Measurements from ENCODE around the gene GALNT17.

The GALNT17 gene

GRCh38 chr7:71281261-71281660 is 149.3 kb downstream of the GALNT17 start:
- H3K4me1 ChIP-seq (ENCODE audit: control insufficient read depth, insufficient read depth, low read length): no peaks in the 10 kb centered on the region
- H3K27ac ChIP-seq (ENCODE audit: low read length): no peak overlapping the region
- no peaks in the 10 kb centered on the region for H3K36me3 ChIP-seq (ENCODE audit: control insufficient read depth in 2 of 2, insufficient read depth in 2 of 2, low read length in 2 of 2)
- no peaks in the 10 kb centered on the region for H3K9me3 ChIP-seq (ENCODE audit: control insufficient read depth in 2 of 2, low read length in 2 of 2)
- no peak overlapping the region for H3K4me3 ChIP-seq (ENCODE audit: low read length in 2 of 2)
- H3K9ac ChIP-seq (ENCODE audit: low read length in 2 of 2): no peak overlapping the region
- peaks cover 0 to 2% of the 10 kb centered on the region in 2 donors for H3K27me3 ChIP-seq (ENCODE audit: control insufficient read depth in 1 of 2, insufficient read depth in 2 of 2, low read length in 2 of 2)

- Histone ChIP-seq H3K9ac (ENCODE audit: low read length in 2 of 2) (no peak overlapping the region), H3K9me3 (ENCODE audit: control insufficient read depth in 2 of 2, low read length in 2 of 2) (no peaks in the 10 kb centered on the region), H3K4me1 (ENCODE audit: control insufficient read depth, insufficient read depth, low read length) (peaks cover 3% of the 10 kb centered on the region), H3K4me3 (ENCODE audit: low read length in 2 of 2) (no peak overlapping the region), H3K36me3 (ENCODE audit: control insufficient read depth in 2 of 2, insufficient read depth in 2 of 2, low read length in 2 of 2) (no peaks in the 10 kb centered on the region), H3K27ac (ENCODE audit: low read length) (no peak overlapping the region), H3K27me3 (ENCODE audit: control insufficient read depth in 1 of 2, insufficient read depth in 2 of 2, low read length in 2 of 2) (peaks cover 0 to 2% of the 10 kb centered on the region in 2 donors)
These were observed 151.9 kb downstream of the GALNT17 start for GRCh38 chr7:71283802-71284201.

- Histone ChIP-seq H3K36me3 (ENCODE audit: control insufficient read depth in 2 of 2, insufficient read depth in 2 of 2, low read length in 2 of 2) (no peaks in the 10 kb centered on the region), H3K4me1 (ENCODE audit: control insufficient read depth, insufficient read depth, low read length) (peaks cover 3% of the 10 kb centered on the region), H3K9ac (ENCODE audit: low read length in 2 of 2) (no peak overlapping the region), H3K27me3 (ENCODE audit: control insufficient read depth in 1 of 2, insufficient read depth in 2 of 2, low read length in 2 of 2) (peaks cover 0 to 2% of the 10 kb centered on the region in 2 donors), H3K9me3 (ENCODE audit: control insufficient read depth in 2 of 2, low read length in 2 of 2) (no peaks in the 10 kb centered on the region), H3K4me3 (ENCODE audit: low read length in 2 of 2) (no peak overlapping the region), H3K27ac (ENCODE audit: low read length) (no peak overlapping the region)
These were observed 153.7 kb downstream of the GALNT17 start for GRCh38 chr7:71285571-71286145.

- Histone ChIP-seq H3K36me3 (ENCODE audit: control insufficient read depth in 2 of 2, insufficient read depth in 2 of 2, low read length in 2 of 2) (no peaks in the 10 kb centered on the region), H3K4me3 (ENCODE audit: low read length in 2 of 2) (no peak overlapping the region), H3K9me3 (ENCODE audit: control insufficient read depth in 2 of 2, low read length in 2 of 2) (no peaks in the 10 kb centered on the region), H3K27ac (ENCODE audit: low read length) (no peak overlapping the region), H3K9ac (ENCODE audit: low read length in 2 of 2) (no peak overlapping the region), H3K27me3 (ENCODE audit: control insufficient read depth in 1 of 2, insufficient read depth in 2 of 2, low read length in 2 of 2) (peaks cover 0 to 2% of the 10 kb centered on the region in 2 donors), H3K4me1 (ENCODE audit: control insufficient read depth, insufficient read depth, low read length) (peaks cover 3% of the 10 kb centered on the region)
These were observed 154.4 kb downstream of the GALNT17 start for GRCh38 chr7:71286336-71286735.

- Histone ChIP-seq H3K4me1 (ENCODE audit: control insufficient read depth, insufficient read depth, low read length) (peaks cover 3% of the 10 kb centered on the region), H3K36me3 (ENCODE audit: control insufficient read depth in 2 of 2, insufficient read depth in 2 of 2, low read length in 2 of 2) (no peaks in the 10 kb centered on the region), H3K4me3 (ENCODE audit: low read length in 2 of 2) (no peak overlapping the region), H3K9ac (ENCODE audit: low read length in 2 of 2) (no peak overlapping the region), H3K9me3 (ENCODE audit: control insufficient read depth in 2 of 2, low read length in 2 of 2) (no peaks in the 10 kb centered on the region), H3K27me3 (ENCODE audit: control insufficient read depth in 1 of 2, insufficient read depth in 2 of 2, low read length in 2 of 2) (peaks cover 0 to 2% of the 10 kb centered on the region in 2 donors), H3K27ac (ENCODE audit: low read length) (no peak overlapping the region)
These were observed 155.0 kb downstream of the GALNT17 start for GRCh38 chr7:71286924-71287323.

- Histone ChIP-seq H3K36me3 (ENCODE audit: control insufficient read depth in 2 of 2, insufficient read depth in 2 of 2, low read length in 2 of 2) (no peaks in the 10 kb centered on the region), H3K27me3 (ENCODE audit: control insufficient read depth in 1 of 2, insufficient read depth in 2 of 2, low read length in 2 of 2) (no peaks in the 10 kb centered on the region), H3K9me3 (ENCODE audit: control insufficient read depth in 2 of 2, low read length in 2 of 2) (no peaks in the 10 kb centered on the region), H3K4me3 (ENCODE audit: low read length in 2 of 2) (no peak overlapping the region), H3K9ac (ENCODE audit: low read length in 2 of 2) (no peak overlapping the region), H3K27ac (ENCODE audit: low read length) (no peak overlapping the region), H3K4me1 (ENCODE audit: control insufficient read depth, insufficient read depth, low read length) (peaks cover 3% of the 10 kb centered on the region)
These were observed 158.5 kb downstream of the GALNT17 start for GRCh38 chr7:71290452-71290851.

GRCh38 chr7:71298378-71298777 is 166.4 kb downstream of the GALNT17 start:
- H3K4me3 ChIP-seq (ENCODE audit: low read length in 2 of 2): no peak overlapping the region

GRCh38 chr7:71300086-71300485 is 168.1 kb downstream of the GALNT17 start:
- Histone ChIP-seq H3K27ac (ENCODE audit: low read length) (no peak overlapping the region), H3K9me3 (ENCODE audit: control insufficient read depth in 2 of 2, low read length in 2 of 2) (no peaks in the 10 kb centered on the region), H3K9ac (ENCODE audit: low read length in 2 of 2) (no peak overlapping the region), H3K4me3 (ENCODE audit: low read length in 2 of 2) (no peak overlapping the region), H3K4me1 (ENCODE audit: control insufficient read depth, insufficient read depth, low read length) (no peaks in the 10 kb centered on the region), H3K36me3 (ENCODE audit: control insufficient read depth in 2 of 2, insufficient read depth in 2 of 2, low read length in 2 of 2) (no peaks in the 10 kb centered on the region), H3K27me3 (ENCODE audit: control insufficient read depth in 1 of 2, insufficient read depth in 2 of 2, low read length in 2 of 2) (no peaks in the 10 kb centered on the region)

More at GRCh38 chr7:71298378-71298777, 166.4 kb downstream of the GALNT17 start:
- Histone ChIP-seq H3K36me3 (ENCODE audit: control insufficient read depth in 2 of 2, insufficient read depth in 2 of 2, low read length in 2 of 2) (no peaks in the 10 kb centered on the region), H3K27me3 (ENCODE audit: control insufficient read depth in 1 of 2, insufficient read depth in 2 of 2, low read length in 2 of 2) (no peaks in the 10 kb centered on the region), H3K27ac (ENCODE audit: low read length) (no peak overlapping the region), H3K4me1 (ENCODE audit: control insufficient read depth, insufficient read depth, low read length) (no peaks in the 10 kb centered on the region), H3K9ac (ENCODE audit: low read length in 2 of 2) (no peak overlapping the region), H3K9me3 (ENCODE audit: control insufficient read depth in 2 of 2, low read length in 2 of 2) (no peaks in the 10 kb centered on the region)

GRCh38 chr7:71300603-71301002 is 168.7 kb downstream of the GALNT17 start:
- Histone ChIP-seq H3K27me3 (ENCODE audit: control insufficient read depth in 1 of 2, insufficient read depth in 2 of 2, low read length in 2 of 2) (no peaks in the 10 kb centered on the region), H3K9ac (ENCODE audit: low read length in 2 of 2) (no peak overlapping the region), H3K4me1 (ENCODE audit: control insufficient read depth, insufficient read depth, low read length) (no peaks in the 10 kb centered on the region), H3K27ac (ENCODE audit: low read length) (no peak overlapping the region), H3K4me3 (ENCODE audit: low read length in 2 of 2) (no peak overlapping the region), H3K9me3 (ENCODE audit: control insufficient read depth in 2 of 2, low read length in 2 of 2) (no peaks in the 10 kb centered on the region), H3K36me3 (ENCODE audit: control insufficient read depth in 2 of 2, insufficient read depth in 2 of 2, low read length in 2 of 2) (no peaks in the 10 kb centered on the region)

- no peak overlapping the region for H3K27ac ChIP-seq (ENCODE audit: low read length)
- no peaks in the 10 kb centered on the region for H3K9me3 ChIP-seq (ENCODE audit: control insufficient read depth in 2 of 2, low read length in 2 of 2)
These were observed 169.2 kb downstream of the GALNT17 start for GRCh38 chr7:71301167-71301566.

GRCh38 chr7:71303566-71303965 is 171.6 kb downstream of the GALNT17 start:
- Histone ChIP-seq H3K4me3 (ENCODE audit: low read length in 2 of 2) (no peak overlapping the region), H3K9ac (ENCODE audit: low read length in 2 of 2) (no peak overlapping the region), H3K27me3 (ENCODE audit: control insufficient read depth in 1 of 2, insufficient read depth in 2 of 2, low read length in 2 of 2) (no peaks in the 10 kb centered on the region), H3K4me1 (ENCODE audit: control insufficient read depth, insufficient read depth, low read length) (peaks cover 3% of the 10 kb centered on the region), H3K9me3 (ENCODE audit: control insufficient read depth in 2 of 2, low read length in 2 of 2) (no peaks in the 10 kb centered on the region), H3K27ac (ENCODE audit: low read length) (no peak overlapping the region), H3K36me3 (ENCODE audit: control insufficient read depth in 2 of 2, insufficient read depth in 2 of 2, low read length in 2 of 2) (no peaks in the 10 kb centered on the region)

More at GRCh38 chr7:71301167-71301566, 169.2 kb downstream of the GALNT17 start:
- H3K4me1 ChIP-seq (ENCODE audit: control insufficient read depth, insufficient read depth, low read length): no peaks in the 10 kb centered on the region
- H3K9ac ChIP-seq (ENCODE audit: low read length in 2 of 2): no peak overlapping the region
- no peaks in the 10 kb centered on the region for H3K36me3 ChIP-seq (ENCODE audit: control insufficient read depth in 2 of 2, insufficient read depth in 2 of 2, low read length in 2 of 2)
- no peaks in the 10 kb centered on the region for H3K27me3 ChIP-seq (ENCODE audit: control insufficient read depth in 1 of 2, insufficient read depth in 2 of 2, low read length in 2 of 2)
- H3K4me3 ChIP-seq (ENCODE audit: low read length in 2 of 2): no peak overlapping the region
